OCI-LY3 (cell line): ENCODE measurements around the gene NAP1L1.

ENCODE experiments used
- EZH2phosphoT487 ChIP-seq: fragments of 200-600 bp; shearing (Covaris generic); IDR thresholded peaks from 2 replicates; pipeline ENCODE4 v1.6.1; 2018; ENCODE audit warnings: antibody characterized with exemption, mixed run types, low read depth
- TF ChIP-seq, protein P1 (sequence below): fragments of 200-600, 300-600 bp; sonication (generic); IDR thresholded peaks from 2 replicates; pipeline ENCODE4 v1.5.1; 2014; ENCODE audit warnings: antibody characterized with exemption, low read length, low read depth

DNA sequence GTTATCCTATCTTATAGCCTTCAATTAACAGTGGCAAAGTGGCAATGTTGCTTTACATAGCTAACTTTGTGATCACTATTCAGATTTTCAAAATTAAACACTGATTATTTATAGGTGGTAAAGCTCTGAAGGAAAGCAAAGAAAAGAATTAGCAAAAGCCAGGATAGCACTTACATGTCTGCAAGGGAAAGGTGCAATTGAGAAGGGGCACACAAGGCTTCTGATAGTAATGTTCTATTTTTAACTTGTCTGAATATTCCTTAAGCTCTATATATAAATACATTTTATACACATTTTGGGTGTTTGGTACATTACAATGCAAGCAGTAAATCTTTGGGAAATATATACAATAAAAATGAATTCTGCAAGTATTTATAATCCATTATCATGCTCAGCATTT lies 10.9 kb downstream of the NAP1L1 start:
- TF ChIP-seq, protein P1, sequence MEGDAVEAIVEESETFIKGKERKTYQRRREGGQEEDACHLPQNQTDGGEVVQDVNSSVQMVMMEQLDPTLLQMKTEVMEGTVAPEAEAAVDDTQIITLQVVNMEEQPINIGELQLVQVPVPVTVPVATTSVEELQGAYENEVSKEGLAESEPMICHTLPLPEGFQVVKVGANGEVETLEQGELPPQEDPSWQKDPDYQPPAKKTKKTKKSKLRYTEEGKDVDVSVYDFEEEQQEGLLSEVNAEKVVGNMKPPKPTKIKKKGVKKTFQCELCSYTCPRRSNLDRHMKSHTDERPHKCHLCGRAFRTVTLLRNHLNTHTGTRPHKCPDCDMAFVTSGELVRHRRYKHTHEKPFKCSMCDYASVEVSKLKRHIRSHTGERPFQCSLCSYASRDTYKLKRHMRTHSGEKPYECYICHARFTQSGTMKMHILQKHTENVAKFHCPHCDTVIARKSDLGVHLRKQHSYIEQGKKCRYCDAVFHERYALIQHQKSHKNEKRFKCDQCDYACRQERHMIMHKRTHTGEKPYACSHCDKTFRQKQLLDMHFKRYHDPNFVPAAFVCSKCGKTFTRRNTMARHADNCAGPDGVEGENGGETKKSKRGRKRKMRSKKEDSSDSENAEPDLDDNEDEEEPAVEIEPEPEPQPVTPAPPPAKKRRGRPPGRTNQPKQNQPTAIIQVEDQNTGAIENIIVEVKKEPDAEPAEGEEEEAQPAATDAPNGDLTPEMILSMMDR: no peak
- no peak for TF ChIP-seq EZH2phosphoT487
